ENCODE data around the gene IFT22.
"Not testable (repeated sequence)": the region's sequence is repeated elsewhere in the genome, so short reads cannot be mapped to it uniquely, and the experiment has no call there.

The IFT22 gene

DNA sequence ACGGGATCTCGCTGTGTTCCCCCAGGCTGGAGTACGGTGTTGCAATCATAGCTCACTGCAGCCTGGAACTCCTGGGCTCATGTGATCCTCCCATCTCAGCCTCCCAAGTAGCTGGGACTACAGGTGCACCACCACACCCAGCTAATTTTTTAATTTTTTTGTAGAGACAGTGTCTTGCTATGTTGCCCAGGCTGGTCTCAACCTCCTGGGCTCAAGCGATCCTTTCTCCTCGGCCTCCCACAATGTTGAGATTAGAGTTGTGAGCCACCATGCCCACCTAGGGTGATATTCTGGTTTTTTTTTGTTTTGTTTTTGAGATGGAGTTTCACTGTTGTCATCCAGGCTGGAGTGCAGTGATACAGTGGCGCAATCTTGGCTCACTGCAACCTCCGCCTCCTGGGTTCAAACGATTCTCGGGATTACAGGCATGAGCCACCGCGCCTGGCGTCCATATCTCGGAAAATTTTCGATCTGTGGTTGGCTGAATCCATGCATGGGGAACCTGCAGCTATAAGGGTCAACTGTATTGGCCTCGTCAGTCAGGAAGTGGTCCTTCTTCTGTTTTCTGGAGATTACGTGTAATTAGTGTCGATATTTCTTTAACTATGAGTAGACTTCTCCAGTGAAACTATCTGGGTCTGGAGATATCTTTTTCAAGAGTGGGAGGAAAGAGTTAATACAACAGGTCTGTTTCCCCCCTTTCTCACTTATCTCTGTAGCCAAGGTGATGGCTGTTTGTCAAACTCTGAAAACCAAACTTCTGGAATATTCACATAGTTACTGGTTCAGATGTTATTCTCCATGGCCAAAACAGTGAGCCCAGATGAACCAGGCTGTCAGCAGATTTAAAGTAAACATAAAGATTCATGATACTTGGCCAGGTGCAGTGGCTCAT is 55.7 kb downstream of the IFT22 start:
- H3K4me3 ChIP-seq (ENCODE audit: low read depth, low read length) = no peak overlapping the region
- TF ChIP-seq, protein P1, sequence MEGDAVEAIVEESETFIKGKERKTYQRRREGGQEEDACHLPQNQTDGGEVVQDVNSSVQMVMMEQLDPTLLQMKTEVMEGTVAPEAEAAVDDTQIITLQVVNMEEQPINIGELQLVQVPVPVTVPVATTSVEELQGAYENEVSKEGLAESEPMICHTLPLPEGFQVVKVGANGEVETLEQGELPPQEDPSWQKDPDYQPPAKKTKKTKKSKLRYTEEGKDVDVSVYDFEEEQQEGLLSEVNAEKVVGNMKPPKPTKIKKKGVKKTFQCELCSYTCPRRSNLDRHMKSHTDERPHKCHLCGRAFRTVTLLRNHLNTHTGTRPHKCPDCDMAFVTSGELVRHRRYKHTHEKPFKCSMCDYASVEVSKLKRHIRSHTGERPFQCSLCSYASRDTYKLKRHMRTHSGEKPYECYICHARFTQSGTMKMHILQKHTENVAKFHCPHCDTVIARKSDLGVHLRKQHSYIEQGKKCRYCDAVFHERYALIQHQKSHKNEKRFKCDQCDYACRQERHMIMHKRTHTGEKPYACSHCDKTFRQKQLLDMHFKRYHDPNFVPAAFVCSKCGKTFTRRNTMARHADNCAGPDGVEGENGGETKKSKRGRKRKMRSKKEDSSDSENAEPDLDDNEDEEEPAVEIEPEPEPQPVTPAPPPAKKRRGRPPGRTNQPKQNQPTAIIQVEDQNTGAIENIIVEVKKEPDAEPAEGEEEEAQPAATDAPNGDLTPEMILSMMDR (IDR thresholded peaks at IDR 0.05; ENCODE audit: borderline replicate concordance, insufficient read depth, low read depth, low read length) = no peak

DNA sequence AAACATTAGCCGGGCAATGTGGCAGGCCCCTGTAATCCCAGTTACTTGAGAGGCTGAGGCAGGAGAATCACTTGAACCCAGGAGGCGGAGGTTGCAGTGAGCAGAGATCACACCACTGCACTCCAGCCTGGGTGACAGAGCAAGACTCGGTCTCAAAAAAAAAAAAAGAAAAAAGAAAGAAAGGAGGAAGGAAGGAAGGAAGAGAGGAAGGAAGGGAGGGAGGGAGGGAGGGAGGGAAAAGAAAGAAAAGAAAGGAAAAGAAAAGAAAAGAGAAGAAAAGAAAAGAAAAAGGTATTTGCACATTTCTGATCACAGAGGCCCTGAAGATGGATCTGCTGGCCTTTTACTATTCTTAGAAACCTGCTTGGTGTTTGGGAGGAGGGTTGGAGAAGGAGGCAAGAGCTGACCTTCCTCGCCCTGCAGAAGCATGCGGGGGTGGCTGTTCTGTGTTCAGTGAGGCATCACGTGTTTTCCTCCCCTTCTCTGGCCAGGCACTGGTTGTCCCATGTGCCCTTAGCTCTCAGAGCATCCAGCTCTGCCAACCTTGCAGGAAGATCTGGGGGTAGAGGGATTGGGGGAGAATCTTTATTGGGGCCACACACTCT is 57.4 kb downstream of the IFT22 start:
- H3K4me3 ChIP-seq (ENCODE audit: low read depth, low read length) = not testable (repeated sequence)

All from GM12875 (cell line).